ENCODE measurements around the gene SLC7A14. TPM values are rescaled to one million over a fixed set of nuclear protein-coding genes. Genes with fewer than 3 reads are reported as not detected.

Gene SLC7A14
- total RNA-seq (2014; rRNA removed; shearing (Covaris generic)), result not detected in 2 replicates
- polyA plus RNA-seq (2015; cell fraction: cytosol; rRNA removed), result not detected in 2 replicates
- not detected in 2 replicates for polyA plus RNA-seq (2015; cell fraction: nucleus; rRNA removed)

DNA sequence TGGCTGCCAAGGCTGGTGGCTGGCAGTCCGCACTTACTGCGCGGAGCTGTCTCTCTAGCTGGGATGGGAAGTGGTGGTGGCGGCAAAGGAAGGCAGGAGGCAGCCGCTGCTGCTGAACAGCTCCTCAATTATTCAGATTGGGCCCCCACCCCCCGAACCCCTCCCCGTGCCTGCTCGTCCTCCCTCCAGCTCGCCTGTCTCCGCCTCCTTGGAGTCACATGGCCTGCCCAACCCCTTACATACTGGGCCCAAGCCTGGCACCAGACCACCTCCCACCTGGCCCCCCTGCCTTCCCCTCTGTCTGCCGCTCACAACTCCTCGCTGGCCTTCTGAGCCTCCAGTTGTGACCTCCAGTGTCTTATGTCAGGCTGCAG lies at the start of gene SLC7A14:
TSS of gene SLC7A14 (minus strand) at position 139 of the 374 bp plus-strand sequence. CDS start 59,139 bp downstream, outside the sequence.
- DNase-seq (ENCODE audit: low read depth, low spot score), result no peak
- in situ Hi-C loops (cut with HindIII; ENCODE audit: low pct_unique_long_range_greater_than_20kb, low sequenced_read_pairs), result no loop called here

DNA sequence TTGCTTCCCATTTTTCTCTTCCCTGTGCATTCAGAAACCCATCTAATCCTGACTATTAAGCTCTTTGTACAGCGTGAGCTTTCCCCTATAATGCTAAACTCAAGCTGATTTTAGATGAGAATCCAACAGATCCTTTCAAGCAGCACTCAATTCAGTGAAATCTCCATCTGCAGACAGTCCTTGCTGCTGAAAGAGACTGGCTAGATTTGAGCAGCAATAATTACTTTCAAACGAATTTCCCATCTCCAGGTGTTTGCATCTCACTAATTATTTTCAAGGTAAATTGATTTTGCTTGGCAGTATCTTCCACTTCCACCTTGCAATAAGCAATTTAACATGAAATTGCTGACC lies 49.5 kb upstream of the SLC7A14 start:
- in situ Hi-C loops (cut with HindIII; ENCODE audit: low pct_unique_long_range_greater_than_20kb, low sequenced_read_pairs), result no loop called here
- DNase-seq (ENCODE audit: low read depth, low spot score), result no peak

DNA sequence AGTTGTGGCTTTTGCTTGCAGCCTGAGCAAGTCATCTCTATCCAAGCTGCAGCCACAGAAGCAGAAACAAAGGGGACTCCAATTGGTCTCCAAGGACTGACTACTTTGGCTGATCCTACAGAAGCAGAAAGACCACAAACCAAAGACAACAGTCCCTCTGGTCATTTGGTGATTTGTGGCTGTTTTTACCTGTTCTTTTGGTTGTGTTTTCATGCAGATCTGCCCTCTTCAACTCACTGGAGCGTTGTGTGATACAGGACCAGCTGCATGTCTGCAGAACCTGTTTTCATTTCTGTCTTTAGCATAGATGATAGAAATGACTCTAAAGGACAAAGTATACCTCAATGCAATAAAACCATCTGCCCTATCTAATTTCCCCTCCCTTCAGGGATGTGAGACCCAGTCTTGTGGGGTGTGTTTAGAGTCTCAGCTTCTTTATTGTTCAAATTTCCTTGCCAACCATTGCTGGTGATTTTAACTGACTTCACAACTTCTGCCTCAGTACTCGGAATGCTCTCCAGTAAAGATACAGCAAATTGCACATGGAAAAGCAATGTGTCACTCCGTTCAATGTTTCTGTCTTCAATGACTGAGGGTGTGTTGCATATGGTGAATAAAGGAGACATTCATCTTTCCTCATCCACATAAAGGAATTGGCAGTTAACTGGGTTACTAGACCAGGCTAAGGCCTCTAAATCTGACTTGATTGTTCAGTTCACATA lies 48.9 kb upstream of the SLC7A14 start:
- no peak for DNase-seq (ENCODE audit: low read depth, low spot score)
- in situ Hi-C loops (cut with HindIII; ENCODE audit: low pct_unique_long_range_greater_than_20kb, low sequenced_read_pairs), result no loop called here

DNA sequence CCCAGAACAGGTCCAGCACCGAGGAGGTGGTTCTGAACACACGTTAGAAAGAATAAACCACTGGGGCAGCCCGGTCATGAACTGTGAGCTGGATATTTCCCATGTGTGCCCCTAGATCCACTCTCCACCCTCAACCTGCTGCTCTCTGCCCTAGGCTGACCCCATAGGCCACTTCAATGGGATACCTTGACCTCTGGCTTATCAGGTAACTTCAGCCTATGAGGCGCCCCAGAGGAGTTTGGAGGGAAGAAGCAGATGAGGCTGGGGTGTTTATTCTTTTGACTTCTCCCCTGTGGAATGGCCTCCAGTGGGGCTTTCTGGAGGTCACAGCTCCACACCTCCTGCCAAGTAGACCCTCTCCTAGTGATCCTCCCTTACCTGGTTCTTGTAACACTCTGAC lies 47.7 kb upstream of the SLC7A14 start:
- DNase-seq (ENCODE audit: low read depth, low spot score), result no peak
- in situ Hi-C loops (cut with HindIII; ENCODE audit: low pct_unique_long_range_greater_than_20kb, low sequenced_read_pairs), result no loop called here

DNA sequence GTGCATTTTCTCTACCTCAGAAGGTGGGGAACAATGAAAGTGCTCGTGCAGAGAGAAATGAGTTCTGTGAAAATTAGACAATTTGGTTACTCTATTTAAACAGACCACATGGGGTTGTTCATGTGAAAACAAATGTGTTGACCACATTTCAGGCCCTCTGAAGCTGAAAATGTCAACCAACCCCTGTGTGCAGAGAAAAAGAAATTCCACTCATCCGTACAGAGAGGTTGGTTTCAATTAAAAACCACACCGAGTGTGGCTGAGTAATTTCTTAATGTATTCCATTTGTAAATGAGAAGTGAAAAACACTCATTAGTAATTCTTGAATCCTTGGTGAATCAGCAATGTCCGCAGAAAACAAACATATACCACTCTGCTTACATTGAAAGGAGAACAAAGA lies 46.9 kb upstream of the SLC7A14 start:
- in situ Hi-C loops (cut with HindIII; ENCODE audit: low pct_unique_long_range_greater_than_20kb, low sequenced_read_pairs), result no loop called here
- no peak for DNase-seq (ENCODE audit: low read depth, low spot score)

DNA sequence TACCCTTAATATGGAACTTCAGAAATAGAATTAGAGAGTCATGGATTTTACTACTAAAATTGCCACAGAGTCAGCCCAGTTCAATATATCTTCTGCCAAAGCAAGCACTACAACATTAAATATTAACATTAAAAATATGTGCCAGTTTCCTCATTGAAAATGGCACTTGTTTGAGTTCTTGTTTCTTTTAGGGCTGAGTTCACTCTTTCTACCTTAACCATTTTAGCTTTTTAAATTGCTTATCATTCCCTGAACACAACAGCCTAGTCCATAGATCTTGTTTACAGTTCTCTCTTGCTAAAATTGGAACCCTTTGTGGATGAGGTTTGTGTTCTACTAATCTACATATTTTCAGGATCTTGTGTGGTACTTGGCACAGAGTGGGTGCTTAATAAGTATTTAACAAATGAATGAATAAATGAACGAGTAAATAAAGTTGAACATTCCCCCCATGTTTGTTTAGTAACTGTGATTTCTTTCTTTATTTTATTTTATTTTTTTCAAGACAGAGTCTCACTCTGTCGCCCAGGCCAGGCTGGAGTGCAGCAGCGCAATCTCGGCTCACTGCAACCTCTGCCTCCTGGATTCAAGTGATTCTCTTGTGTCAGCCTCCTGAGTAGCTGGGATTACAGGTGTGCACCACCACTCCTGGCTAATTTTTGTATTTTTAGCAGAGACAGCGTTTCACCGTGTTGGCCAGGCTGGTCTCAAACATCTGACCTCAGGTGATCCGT lies 46.0 kb upstream of the SLC7A14 start:
- in situ Hi-C loops (cut with HindIII; ENCODE audit: low pct_unique_long_range_greater_than_20kb, low sequenced_read_pairs), result no loop called here
- DNase-seq (ENCODE audit: low read depth, low spot score), result no peak

DNA sequence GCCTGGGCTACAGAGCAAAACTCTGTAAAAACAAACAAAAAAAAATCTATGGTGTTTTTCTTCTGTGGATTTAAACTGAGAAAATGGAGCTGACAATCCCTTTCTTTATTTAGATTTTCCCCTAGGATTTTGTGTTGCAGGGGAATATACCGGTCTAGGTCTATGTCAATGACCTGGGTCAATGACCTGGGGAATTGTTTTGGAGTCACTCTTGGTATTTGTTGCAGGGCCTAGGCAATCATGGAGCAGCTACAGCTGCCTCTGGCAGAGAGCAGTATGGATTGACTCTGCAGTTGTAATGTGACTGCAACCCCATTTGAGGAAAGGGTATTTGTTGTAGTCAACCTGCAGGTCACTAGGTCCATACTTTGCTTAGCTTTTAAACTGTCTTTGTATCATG lies 37.6 kb upstream of the SLC7A14 start:
- DNase-seq (ENCODE audit: low read depth, low spot score), result no peak
- in situ Hi-C loops (cut with HindIII; ENCODE audit: low pct_unique_long_range_greater_than_20kb, low sequenced_read_pairs), result no loop called here

DNA sequence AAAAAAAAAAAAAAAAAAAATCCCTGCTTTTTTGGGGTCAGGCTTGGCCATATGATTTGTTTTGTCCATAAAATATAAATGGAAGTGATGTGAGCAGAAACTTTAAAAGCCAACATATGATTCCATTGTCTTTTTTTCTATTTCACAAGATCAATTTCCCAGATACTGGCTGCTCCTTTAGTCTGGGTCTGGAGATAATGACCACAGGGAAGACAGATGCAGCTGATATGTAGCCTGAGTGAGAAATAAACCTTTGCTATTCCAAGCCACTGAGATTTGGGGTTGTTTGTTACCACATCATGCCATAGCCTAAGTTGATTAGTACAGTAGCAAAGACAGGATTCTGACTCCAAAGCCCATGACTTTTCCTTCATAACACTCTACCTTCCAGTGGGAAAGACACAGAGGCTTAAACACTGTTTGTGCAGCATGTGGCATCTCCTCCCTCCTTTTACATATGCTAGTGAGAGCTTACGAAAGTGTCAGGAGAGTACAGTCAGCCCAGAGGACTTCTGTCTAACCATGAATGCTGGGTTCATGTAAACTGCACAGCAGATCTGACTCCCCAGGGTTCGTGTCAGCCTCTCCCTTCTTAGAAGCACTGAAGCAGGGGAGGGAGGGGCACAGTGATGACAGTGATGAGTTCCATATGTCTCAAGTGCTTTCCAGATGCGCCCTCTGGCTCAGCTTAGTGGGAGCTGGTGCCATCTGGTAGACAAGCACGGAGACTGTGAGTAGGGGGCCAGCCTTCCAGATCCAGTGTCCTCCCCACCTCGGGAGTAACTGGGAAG lies 36.7 kb upstream of the SLC7A14 start:
- DNase-seq (ENCODE audit: low read depth, low spot score), result no peak
- in situ Hi-C loops (cut with HindIII; ENCODE audit: low pct_unique_long_range_greater_than_20kb, low sequenced_read_pairs), result no loop called here

DNA sequence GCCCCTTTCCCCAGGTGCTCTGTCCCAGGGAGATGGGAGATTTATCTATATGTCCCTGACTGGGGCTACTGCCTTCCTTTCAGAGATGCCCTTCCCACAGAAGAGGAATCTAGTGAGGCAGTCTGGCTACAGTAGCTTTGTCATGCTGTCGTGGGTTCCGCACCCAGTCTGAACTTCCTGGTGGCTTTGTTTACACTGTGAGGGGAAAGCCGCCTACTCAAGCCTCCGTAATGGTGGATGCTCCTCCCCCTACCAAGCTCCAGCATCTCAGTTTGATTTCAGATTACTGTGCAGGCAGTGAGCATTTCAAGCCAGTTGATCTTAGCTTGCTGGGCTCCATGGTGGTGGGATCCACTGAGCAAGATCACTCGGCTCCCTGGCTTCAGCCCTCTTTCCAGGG lies 35.4 kb upstream of the SLC7A14 start:
- in situ Hi-C loops (cut with HindIII; ENCODE audit: low pct_unique_long_range_greater_than_20kb, low sequenced_read_pairs), result no loop called here
- DNase-seq (ENCODE audit: low read depth, low spot score), result no peak

DNA sequence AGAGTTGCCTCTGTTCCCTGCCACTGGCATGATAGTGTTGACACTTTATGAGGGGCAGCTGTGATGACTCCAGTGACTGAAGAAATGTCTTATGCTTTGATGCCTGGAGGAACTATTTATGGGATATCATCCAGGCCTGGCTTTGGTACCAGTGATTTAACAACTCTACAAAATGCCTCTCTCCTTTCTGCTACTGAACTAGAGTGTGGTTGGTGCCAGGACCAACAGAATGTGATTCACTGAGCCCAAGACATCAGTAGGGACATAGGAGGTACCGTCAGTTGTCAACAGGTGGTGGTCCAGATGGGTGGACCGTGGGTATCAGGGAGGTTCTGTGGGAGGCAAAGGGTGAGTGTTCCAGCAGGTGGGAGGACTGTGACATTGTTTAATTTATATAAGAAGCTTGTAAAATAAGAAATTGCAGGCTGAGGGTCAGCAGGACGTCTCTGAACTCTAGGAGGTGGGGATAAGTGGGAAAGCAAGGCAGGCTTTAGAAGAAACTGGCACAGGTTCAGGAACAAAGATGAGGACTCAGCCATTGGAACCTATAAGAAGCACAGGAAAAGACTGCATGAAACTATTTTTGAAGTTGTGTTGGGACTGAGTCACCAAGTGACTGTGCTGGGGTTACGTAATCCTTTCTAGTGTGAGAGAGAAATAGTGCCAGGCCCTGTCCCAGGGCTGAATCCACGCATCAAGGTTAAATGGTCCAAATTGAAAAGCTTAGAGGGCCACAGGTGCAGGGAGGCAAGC lies 28.5 kb upstream of the SLC7A14 start:
- in situ Hi-C loops (cut with HindIII; ENCODE audit: low pct_unique_long_range_greater_than_20kb, low sequenced_read_pairs), result no loop called here
- no peak for DNase-seq (ENCODE audit: low read depth, low spot score)

DNA sequence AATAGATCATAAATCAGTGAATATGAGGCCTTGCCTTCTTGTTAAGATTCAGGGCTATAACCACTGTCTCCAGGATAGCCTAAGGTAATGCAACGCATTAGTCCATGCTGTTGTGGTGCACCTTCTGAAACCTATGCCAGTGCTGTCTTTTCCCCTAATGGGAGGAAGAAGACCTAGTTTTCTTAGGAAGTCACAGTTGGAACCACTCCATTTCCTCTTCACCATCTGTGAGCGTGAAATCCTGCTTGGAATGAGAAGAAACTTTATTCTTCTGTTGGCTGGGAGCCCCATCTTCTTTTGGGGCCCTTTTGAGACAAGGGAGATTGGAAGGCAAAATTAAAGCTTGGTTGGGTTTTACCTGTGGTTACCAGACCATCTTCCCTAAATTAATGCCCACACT lies 25.9 kb upstream of the SLC7A14 start:
- in situ Hi-C loops (cut with HindIII; ENCODE audit: low pct_unique_long_range_greater_than_20kb, low sequenced_read_pairs), result no loop called here
- DNase-seq (ENCODE audit: low read depth, low spot score), result no peak

DNA sequence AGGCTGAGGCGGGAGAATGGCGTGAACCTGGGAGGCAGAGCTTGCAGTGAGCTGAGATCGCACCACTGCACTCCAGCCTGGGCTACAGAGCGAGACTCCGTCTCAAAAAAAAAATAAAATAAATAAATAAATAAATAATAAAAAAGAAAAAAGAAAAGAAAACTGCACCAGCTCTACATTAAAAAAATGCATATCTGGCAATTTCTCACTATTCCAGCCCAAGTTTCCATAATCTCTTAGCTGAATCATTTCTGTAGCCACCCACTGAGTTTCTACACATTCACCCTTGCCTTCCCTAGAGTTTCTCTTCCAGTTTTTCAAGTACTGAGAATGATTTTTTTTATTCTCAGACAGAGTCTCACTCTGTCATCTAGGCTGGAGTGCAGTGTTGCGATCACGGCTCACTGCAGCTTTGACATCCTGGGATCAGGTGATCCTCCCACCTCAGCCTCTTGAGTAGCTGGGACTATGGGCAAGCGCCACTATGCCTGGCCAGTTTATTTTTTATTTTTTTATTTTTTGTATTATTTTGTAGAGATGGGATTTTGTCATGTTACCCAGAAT lies 24.5 kb upstream of the SLC7A14 start:
- DNase-seq (ENCODE audit: low read depth, low spot score), result no peak
- in situ Hi-C loops (cut with HindIII; ENCODE audit: low pct_unique_long_range_greater_than_20kb, low sequenced_read_pairs), result no loop called here

DNA sequence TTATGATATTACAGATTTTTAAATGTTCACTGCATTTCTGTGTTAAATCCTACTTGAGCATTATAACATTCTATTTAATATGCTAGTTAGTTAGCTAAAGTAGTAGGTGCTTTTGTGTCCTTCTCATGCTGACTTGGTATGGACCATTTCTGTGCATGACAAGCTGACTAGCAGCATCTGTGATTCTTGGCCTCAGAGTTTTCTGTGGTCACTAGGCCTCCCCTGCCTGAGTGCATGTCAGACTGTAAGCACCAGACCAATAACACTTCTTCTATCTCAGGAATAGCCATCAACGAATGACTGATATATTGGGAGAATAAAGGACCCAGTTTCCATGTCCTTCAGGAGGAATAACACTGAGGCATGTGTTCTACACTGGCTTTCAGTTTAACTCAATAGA lies 22.6 kb upstream of the SLC7A14 start:
- in situ Hi-C loops (cut with HindIII; ENCODE audit: low pct_unique_long_range_greater_than_20kb, low sequenced_read_pairs), result no loop called here
- DNase-seq (ENCODE audit: low read depth, low spot score), result no peak

DNA sequence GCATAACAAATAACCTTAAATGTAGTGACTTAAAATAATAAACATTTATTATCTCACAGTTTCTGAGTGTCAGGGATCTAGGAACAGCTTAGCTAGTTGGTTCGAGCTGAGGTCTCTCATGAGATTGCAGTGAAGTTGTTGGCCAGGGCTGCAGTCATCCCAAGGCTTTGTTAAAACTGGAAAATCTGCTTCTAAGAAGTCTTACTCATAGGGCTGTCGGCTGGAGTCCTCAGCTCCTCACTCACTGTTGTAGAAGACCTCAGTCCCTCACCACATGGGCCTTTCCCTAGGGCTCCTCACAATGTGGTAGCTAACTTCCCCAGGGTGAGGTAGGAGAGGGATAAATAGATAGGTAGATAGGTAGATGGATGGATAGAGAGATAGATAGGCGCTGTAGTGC lies 20.8 kb upstream of the SLC7A14 start:
- no peak for DNase-seq (ENCODE audit: low read depth, low spot score)
- in situ Hi-C loops (cut with HindIII; ENCODE audit: low pct_unique_long_range_greater_than_20kb, low sequenced_read_pairs), result no loop called here

DNA sequence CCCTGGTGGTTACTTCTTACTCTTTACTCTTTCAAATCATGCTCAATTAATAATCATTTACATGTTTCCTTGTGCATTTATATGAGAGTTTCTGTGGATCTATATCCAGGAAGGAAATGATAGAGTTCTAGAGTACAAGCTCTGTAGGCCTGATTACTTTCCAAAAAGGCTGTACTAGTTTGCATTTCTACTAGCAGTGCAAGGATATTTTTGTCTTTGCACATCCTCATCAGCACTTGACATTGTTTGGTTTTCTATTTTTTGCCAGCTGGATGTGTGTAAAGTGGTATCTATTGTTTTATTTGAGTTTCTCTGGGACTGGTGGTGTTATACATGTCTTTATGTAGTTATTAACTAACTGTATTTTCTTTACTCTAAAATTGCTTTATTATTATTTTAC lies 19.6 kb upstream of the SLC7A14 start:
- in situ Hi-C loops (cut with HindIII; ENCODE audit: low pct_unique_long_range_greater_than_20kb, low sequenced_read_pairs), result no loop called here
- DNase-seq (ENCODE audit: low read depth, low spot score), result no peak

DNA sequence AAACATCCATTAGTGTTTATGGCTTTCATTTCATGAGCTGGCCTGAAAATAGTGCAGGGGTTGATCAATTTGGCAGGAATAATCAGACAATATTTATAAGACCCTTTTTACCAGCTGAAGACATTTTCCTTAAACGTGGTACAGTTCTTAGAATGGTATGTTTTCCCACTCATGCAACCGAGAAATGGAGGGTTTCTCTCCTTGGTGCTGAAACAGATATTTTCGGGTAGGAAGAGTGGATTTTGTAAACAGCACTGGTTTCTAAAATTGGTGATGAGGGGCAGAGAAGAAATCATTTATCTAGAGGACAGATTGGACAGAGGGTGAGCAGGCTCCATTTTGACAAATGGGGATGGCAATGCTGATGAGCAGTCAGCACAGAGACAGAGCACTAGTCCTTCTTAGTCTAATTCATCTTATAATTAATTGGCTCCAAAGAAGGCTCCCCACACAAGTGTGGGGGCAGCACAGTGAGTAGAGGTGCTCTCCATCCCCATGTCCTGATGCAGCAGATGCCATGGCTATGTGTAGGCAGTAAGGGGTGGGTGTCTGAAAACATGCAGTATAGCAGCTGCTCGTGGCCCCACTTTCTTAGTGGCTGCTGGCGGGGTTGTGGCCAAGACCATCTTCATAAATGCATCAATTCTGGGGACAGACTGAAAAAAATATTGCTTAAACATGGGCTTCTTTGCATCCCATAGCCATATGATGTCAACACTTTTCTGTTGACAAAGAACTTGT lies 18.1 kb upstream of the SLC7A14 start:
- DNase-seq (ENCODE audit: low read depth, low spot score), result no peak
- in situ Hi-C loops (cut with HindIII; ENCODE audit: low pct_unique_long_range_greater_than_20kb, low sequenced_read_pairs), result no loop called here

DNA sequence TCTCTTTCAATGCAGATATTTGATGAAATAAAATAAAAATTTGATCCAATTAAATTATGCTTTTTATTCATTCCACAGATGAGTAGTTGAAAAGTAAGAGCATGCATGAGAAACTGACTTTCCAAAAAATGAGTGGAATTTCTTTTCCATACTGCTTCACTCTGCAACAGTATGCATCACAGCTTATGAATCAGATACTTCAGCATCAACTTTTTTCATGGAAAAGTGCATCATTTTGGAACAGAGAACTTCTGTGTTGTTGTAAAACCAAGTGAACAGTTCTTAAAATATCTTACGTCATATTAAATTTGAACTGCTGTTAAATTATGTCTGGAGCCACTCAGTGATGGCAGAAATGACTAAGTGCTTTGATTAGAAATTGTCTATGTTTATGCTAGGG lies 16.7 kb upstream of the SLC7A14 start:
- in situ Hi-C loops (cut with HindIII; ENCODE audit: low pct_unique_long_range_greater_than_20kb, low sequenced_read_pairs), result no loop called here

More for the DNA sequence above, 16.7 kb upstream of the SLC7A14 start:
- no peak for DNase-seq (ENCODE audit: low read depth, low spot score)
